Ovary (tissue), 3 donors: ENCODE data around the gene MAGI1.

ENCODE experiments used
- POLR2A ChIP-seq: fragments of 450-650 bp; IDR thresholded peaks from one replicate; pipeline ENCODE4 v1.6.1; 2017; ENCODE audit warnings: antibody characterized with exemption, mild to moderate bottlenecking, moderate library complexity
- TF ChIP-seq, protein P1 (sequence below), 3 donors: fragments of 450-650 bp in 2 of 3; fragments of 200-600 bp in 1 of 3; IDR thresholded peaks; one replicate each; pipeline versions ENCODE4 v1.5.1 to v1.8.0; 2016 to 2022; ENCODE audit warnings: antibody characterized with exemption in 3 of 3, mild to moderate bottlenecking in 1 of 3
- donor health status: DM: no; HTN: no; CAD: no.

DNA sequence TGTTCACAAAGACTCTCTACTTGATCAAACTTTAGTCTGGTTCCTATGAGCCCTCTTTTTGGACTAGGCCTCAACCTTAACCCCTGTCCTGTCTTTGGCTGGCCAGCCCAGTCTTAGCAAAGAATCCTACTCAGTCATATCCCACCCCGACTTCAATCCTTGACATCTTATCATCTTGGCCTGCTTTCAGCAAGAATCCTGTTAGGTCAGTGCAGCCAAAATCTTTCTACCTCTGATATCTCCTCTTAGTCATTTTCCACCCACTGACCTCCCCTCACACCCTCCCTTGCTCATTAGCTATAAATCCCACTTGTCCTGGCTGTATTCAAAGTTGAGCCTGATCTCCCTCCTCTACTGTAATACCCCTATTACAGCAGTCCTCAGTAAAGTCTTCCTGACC, 286.1 kb downstream of the MAGI1 start:
- TF ChIP-seq, protein P1, sequence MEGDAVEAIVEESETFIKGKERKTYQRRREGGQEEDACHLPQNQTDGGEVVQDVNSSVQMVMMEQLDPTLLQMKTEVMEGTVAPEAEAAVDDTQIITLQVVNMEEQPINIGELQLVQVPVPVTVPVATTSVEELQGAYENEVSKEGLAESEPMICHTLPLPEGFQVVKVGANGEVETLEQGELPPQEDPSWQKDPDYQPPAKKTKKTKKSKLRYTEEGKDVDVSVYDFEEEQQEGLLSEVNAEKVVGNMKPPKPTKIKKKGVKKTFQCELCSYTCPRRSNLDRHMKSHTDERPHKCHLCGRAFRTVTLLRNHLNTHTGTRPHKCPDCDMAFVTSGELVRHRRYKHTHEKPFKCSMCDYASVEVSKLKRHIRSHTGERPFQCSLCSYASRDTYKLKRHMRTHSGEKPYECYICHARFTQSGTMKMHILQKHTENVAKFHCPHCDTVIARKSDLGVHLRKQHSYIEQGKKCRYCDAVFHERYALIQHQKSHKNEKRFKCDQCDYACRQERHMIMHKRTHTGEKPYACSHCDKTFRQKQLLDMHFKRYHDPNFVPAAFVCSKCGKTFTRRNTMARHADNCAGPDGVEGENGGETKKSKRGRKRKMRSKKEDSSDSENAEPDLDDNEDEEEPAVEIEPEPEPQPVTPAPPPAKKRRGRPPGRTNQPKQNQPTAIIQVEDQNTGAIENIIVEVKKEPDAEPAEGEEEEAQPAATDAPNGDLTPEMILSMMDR (IDR thresholded peaks at IDR 0.05): no peak
- TF ChIP-seq POLR2A: no peak
